IMR-90 (cell line): ENCODE results near the gene ATP2B2. TPM values are rescaled to one million over a fixed set of nuclear protein-coding genes. Genes with fewer than 3 reads are reported as not detected.

Source experiments
- ATAC-seq: fragments of 200-7000 bp; cut with Tn5 transposase; 2 replicates; pipeline ENCODE4 v1.9.1; 2020; ENCODE audit warnings: low read depth, mild to moderate bottlenecking, moderate library complexity
- BruUV-seq: library from RNA; stranded (reverse); fragments of 400-500 nt; replicated peaks from 2 replicates; lab custom pipeline; 2021; lab: Mats Ljungman, UMichigan
- CTCF ChIA-PET: fragments of 300-600 bp; formaldehyde crosslinking; extraction: SDS; loops from one replicate; lab custom pipeline; 2021; ENCODE audit warnings: antibody characterized with exemption; lab: Yijun Ruan, JAX
- POLR2A ChIA-PET: fragments of 300-600 bp; sonication (Branson Sonifier 250); formaldehyde crosslinking; loops from one replicate; lab custom pipeline; 2022; ENCODE audit warnings: antibody characterized with exemption; ENCODE audit not compliant: unreplicated experiment; lab: Charles Lee
- DNase-seq: peaks from one replicate; pipeline ENCODE4 v3.0.0; 2013
- H2AFZ ChIP-seq: replicated peaks from 2 replicates; pipeline ENCODE3; 2013; ENCODE audit warnings: low read length, mild to moderate bottlenecking; ENCODE audit not compliant: poor library complexity
- H2AK5ac ChIP-seq: 2 replicates; pipeline ENCODE4 v1.6.1; 2013; ENCODE audit warnings: low read depth, low read length, inconsistent platforms
- H2AK9ac ChIP-seq: replicated peaks from 2 replicates; pipeline ENCODE3; 2013; ENCODE audit warnings: mild to moderate bottlenecking, low read depth, low read length, moderate library complexity; ENCODE audit not compliant: poor library complexity
- H2BK120ac ChIP-seq: 2 replicates; pipeline ENCODE4 v1.6.1; 2013; ENCODE audit warnings: low read depth, low read length, inconsistent platforms
- H2BK15ac ChIP-seq: 3 replicates; pipeline ENCODE4 v1.6.1; 2013; ENCODE audit warnings: low read depth, low read length, inconsistent platforms
- H2BK20ac ChIP-seq: 2 replicates; pipeline ENCODE4 v1.6.1; 2013; ENCODE audit warnings: low read depth, mild to moderate bottlenecking, inconsistent platforms, low read length, moderate library complexity
- H2BK5ac ChIP-seq: 2 replicates; pipeline ENCODE4 v1.6.1; 2013; ENCODE audit warnings: mild to moderate bottlenecking, low read depth, low read length, inconsistent platforms; ENCODE audit not compliant: poor library complexity, severe bottlenecking
- H3K14ac ChIP-seq: replicated peaks from 2 replicates; pipeline ENCODE4 v1.6.1; 2013; ENCODE audit warnings: low read depth, low read length, inconsistent platforms
- H3K18ac ChIP-seq: 2 replicates; pipeline ENCODE4 v1.6.1; 2013; ENCODE audit warnings: low read depth, low read length, control low read depth
- H3K23ac ChIP-seq: 2 replicates; pipeline ENCODE4 v1.6.1; 2013; ENCODE audit warnings: low read depth, low read length, inconsistent platforms
- H3K27ac ChIP-seq: 2 replicates; pipeline ENCODE4 v1.5.1; 2013; ENCODE audit warnings: mild to moderate bottlenecking, control low read depth, low read length; ENCODE audit not compliant: insufficient read depth
- H3K27me3 ChIP-seq: 2 replicates; pipeline ENCODE4 v1.6.1; 2013; ENCODE audit warnings: low read length; ENCODE audit not compliant: control insufficient read depth, insufficient read depth
- H3K36me3 ChIP-seq: 2 replicates; pipeline ENCODE4 v1.6.1; 2013; ENCODE audit warnings: low read length, mixed read lengths; ENCODE audit not compliant: control insufficient read depth, insufficient read depth
- H3K4ac ChIP-seq: 2 replicates; pipeline ENCODE4 v1.6.1; 2013; ENCODE audit warnings: low read depth, low read length, inconsistent platforms
- H3K4me1 ChIP-seq: 2 replicates; pipeline ENCODE4 v1.6.1; 2013; ENCODE audit warnings: low read length, mixed read lengths; ENCODE audit not compliant: control insufficient read depth, insufficient read depth
- H3K4me2 ChIP-seq: 2 replicates; pipeline ENCODE4 v1.6.1; 2013; ENCODE audit warnings: low read depth, mild to moderate bottlenecking, control low read depth, low read length, moderate library complexity
- H3K4me3 ChIP-seq: 2 replicates; pipeline ENCODE4 v1.5.1; 2013; ENCODE audit warnings: low read depth, mild to moderate bottlenecking, control low read depth, low read length, moderate library complexity; ENCODE audit not compliant: insufficient read depth
- H3K56ac ChIP-seq: 2 replicates; pipeline ENCODE4 v1.6.1; 2013; ENCODE audit warnings: low read length, inconsistent platforms; ENCODE audit not compliant: insufficient read depth; ENCODE audit errors: extremely low read depth
- H3K79me1 ChIP-seq, 2 experiments: 2 replicates each; pipeline ENCODE4 v1.6.1; 2013; ENCODE audit warnings: low read length in 2 of 2, inconsistent platforms in 1 of 2, low read depth in 1 of 2
- H3K9ac ChIP-seq: 2 replicates; pipeline ENCODE4 v1.6.1; 2013; ENCODE audit warnings: low read depth, low read length, control low read depth
- H3K9me1 ChIP-seq: 2 replicates; pipeline ENCODE4 v1.6.1; 2013; ENCODE audit warnings: low read length, inconsistent platforms; ENCODE audit not compliant: insufficient read depth
- H3K9me3 ChIP-seq: 2 replicates; pipeline ENCODE4 v1.6.1; 2013; ENCODE audit warnings: low read length; ENCODE audit not compliant: control insufficient read depth, insufficient read depth
- H4K20me1 ChIP-seq: 2 replicates; pipeline ENCODE4 v1.6.1; 2013; ENCODE audit warnings: low read length, inconsistent platforms; ENCODE audit not compliant: insufficient read depth
- H4K5ac ChIP-seq: 2 replicates; pipeline ENCODE4 v1.6.1; 2013; ENCODE audit warnings: mild to moderate bottlenecking, low read depth, low read length, control low read depth
- H4K8ac ChIP-seq, 2 experiments: 2 replicates each; pipeline ENCODE4 v1.6.1; 2013; ENCODE audit warnings: low read depth in 2 of 2, low read length in 2 of 2, control low read depth in 1 of 2, inconsistent platforms in 1 of 2
- H4K91ac ChIP-seq: 2 replicates; pipeline ENCODE4 v1.6.1; 2013; ENCODE audit warnings: low read depth, low read length, inconsistent platforms; ENCODE audit not compliant: insufficient read depth
- CEBPB ChIP-seq: IDR thresholded peaks from 2 replicates; pipeline ENCODE4 v1.6.1; 2012; ENCODE audit warnings: low read depth, low read length, improper control_type of control experiment
- CHD1 ChIP-seq: IDR thresholded peaks from 2 replicates; pipeline ENCODE4 v1.6.1; 2012; ENCODE audit warnings: low read depth, low read length, improper control_type of control experiment
- MAFK ChIP-seq: IDR thresholded peaks from 2 replicates; pipeline ENCODE4 v1.6.1; 2012; ENCODE audit warnings: low read depth, low read length, improper control_type of control experiment
- MAZ ChIP-seq: IDR thresholded peaks from 2 replicates; pipeline ENCODE4 v1.6.1; 2012; ENCODE audit warnings: low read depth, mild to moderate bottlenecking, low read length, improper control_type of control experiment, moderate library complexity, borderline replicate concordance
- NFE2L2 ChIP-seq: fragments of 150-350 bp; IDR thresholded peaks from 2 replicates; pipeline ENCODE4 v1.6.1; 2016; ENCODE audit warnings: low read depth, mild to moderate bottlenecking, low read length
- POLR2A ChIP-seq: IDR thresholded peaks from 2 replicates; pipeline ENCODE4 v1.6.1; 2012; ENCODE audit warnings: mild to moderate bottlenecking, low read depth, low read length
- RCOR1 ChIP-seq: IDR thresholded peaks from 2 replicates; pipeline ENCODE4 v1.6.1; 2012; ENCODE audit warnings: mild to moderate bottlenecking, low read length, improper control_type of control experiment; ENCODE audit not compliant: insufficient replicate concordance
- RFX5 ChIP-seq: IDR thresholded peaks from 2 replicates; pipeline ENCODE4 v1.8.0; 2012; ENCODE audit warnings: low read depth, mild to moderate bottlenecking, low read length, moderate library complexity
- SMC3 ChIP-seq: fragments of 150-350 bp; IDR thresholded peaks from 2 replicates; pipeline ENCODE4 v1.6.1; 2016; ENCODE audit warnings: low read depth, mild to moderate bottlenecking, antibody characterized with exemption, low read length, moderate library complexity
- WGBS, 2 experiments: methylation state at CpG; one replicate each; pipeline versions ENCODE4 v1.1.5 to v1.1.7; 2013; ENCODE audit warnings: missing lambda C conversion rate in 2 of 2; ENCODE audit not compliant: insufficient read length in 1 of 2; ENCODE audit errors: extremely low coverage in 2 of 2; 5-methylcytosine and 5-hydroxymethylcytosine counted together
- dilution Hi-C: fragments of 300-500 bp; cut with HindIII; formaldehyde crosslinking; loops from one replicate; pipeline ENCODE4 v1.14.3; 2018; ENCODE audit warnings: low sequenced_read_pairs; ENCODE audit not compliant: unreplicated experiment
- in situ Hi-C: fragments of 300-500 bp; cut with MboI; formaldehyde crosslinking; loops from 3 replicates; pipeline ENCODE4 v1.14.3; 2019; ENCODE audit warnings: low sequenced_read_pairs, inconsistent platforms, mixed read lengths
- intact Hi-C: fragments of 100-400 bp; cut with micrococcal nuclease; formaldehyde crosslinking; loops from 2 replicates; pipeline ENCODE4 v1.10.0; 2022
- polyA plus RNA-seq, 3 experiments: library from polyadenylated mRNA; depleted of rRNA; stranded (reverse); fragments of >200 nt; gene quantifications; 2 replicates each; pipeline ENCODE4 v1.2.3, GENCODE V29; 2012; ENCODE audit warnings: low replicate concordance in 1 of 3
- total RNA-seq: library from RNA; depleted of rRNA; stranded (reverse); fragments of >200 nt; gene quantifications from 2 replicates; pipeline ENCODE4 v1.2.3, GENCODE V29; 2012
- TF ChIP-seq, protein P1 (sequence below): fragments of 150-350 bp; IDR thresholded peaks from 2 replicates; pipeline ENCODE4 v1.6.1; 2017; ENCODE audit warnings: mild to moderate bottlenecking, antibody characterized with exemption, low read length, low read depth
- TF ChIP-seq, protein P2 (sequence below): conservative IDR thresholded peaks from 2 replicates; pipeline ENCODE4 v1.5.1; 2012; ENCODE audit warnings: mild to moderate bottlenecking, low read depth, low read length, improper control_type of control experiment

The ATP2B2 gene
- total and polyA plus RNA-seq, 2 of the 4 experiments (the other 2 are of a cell fraction) = under 0.01 to 0.02 TPM

DNA sequence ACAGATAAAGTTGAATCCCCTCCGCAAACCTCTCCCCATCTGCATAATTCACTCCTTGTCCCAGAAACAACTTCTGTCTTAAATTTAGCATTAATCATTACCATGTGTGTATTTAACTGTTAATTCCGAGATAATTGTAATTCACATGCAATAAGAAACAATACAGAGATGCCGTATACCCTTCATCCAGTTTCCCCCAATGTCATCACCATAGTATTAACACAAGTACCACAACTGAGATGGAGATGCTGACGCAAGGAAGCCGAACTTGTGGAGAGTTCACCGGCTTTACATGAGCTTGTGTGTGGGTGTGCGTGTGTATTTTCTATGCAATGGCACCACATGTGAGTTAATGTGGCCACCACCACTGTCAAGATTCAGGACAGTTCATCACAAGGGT is 144.9 kb downstream of the ATP2B2 start:
- intact Hi-C loops = no loop called here
- CTCF ChIA-PET = no interaction called here

More for the DNA sequence above, 144.9 kb downstream of the ATP2B2 start:
- no peak overlapping the region for H2BK120ac ChIP-seq
- DNase-seq (no peak), ATAC-seq (no peak)
- no peak overlapping the region for H3K14ac ChIP-seq
- no peaks in the 10 kb centered on the region for H3K36me3 ChIP-seq
- no peaks in the 10 kb centered on the region for H3K27me3 ChIP-seq
- BruUV-seq = no TSS peak
- POLR2A ChIA-PET = no interaction called here
- H2BK20ac ChIP-seq = no peak overlapping the region
- H3K4me3 ChIP-seq = no peak overlapping the region
- H3K4me2 ChIP-seq = no peak overlapping the region
- H2BK15ac ChIP-seq = no peak overlapping the region
- no peak overlapping the region for H2AFZ ChIP-seq
- no peak for TF ChIP-seq RCOR1
- TF ChIP-seq MAZ = no peak
- TF ChIP-seq, protein P1, sequence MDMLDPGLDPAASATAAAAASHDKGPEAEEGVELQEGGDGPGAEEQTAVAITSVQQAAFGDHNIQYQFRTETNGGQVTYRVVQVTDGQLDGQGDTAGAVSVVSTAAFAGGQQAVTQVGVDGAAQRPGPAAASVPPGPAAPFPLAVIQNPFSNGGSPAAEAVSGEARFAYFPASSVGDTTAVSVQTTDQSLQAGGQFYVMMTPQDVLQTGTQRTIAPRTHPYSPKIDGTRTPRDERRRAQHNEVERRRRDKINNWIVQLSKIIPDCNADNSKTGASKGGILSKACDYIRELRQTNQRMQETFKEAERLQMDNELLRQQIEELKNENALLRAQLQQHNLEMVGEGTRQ = no peak
- TF ChIP-seq POLR2A = no peak
- no peak for TF ChIP-seq RFX5
- no peak for TF ChIP-seq MAFK
- no peak for TF ChIP-seq CHD1
- no peak for TF ChIP-seq CEBPB
- TF ChIP-seq NFE2L2 = no peak
- TF ChIP-seq, protein P2, sequence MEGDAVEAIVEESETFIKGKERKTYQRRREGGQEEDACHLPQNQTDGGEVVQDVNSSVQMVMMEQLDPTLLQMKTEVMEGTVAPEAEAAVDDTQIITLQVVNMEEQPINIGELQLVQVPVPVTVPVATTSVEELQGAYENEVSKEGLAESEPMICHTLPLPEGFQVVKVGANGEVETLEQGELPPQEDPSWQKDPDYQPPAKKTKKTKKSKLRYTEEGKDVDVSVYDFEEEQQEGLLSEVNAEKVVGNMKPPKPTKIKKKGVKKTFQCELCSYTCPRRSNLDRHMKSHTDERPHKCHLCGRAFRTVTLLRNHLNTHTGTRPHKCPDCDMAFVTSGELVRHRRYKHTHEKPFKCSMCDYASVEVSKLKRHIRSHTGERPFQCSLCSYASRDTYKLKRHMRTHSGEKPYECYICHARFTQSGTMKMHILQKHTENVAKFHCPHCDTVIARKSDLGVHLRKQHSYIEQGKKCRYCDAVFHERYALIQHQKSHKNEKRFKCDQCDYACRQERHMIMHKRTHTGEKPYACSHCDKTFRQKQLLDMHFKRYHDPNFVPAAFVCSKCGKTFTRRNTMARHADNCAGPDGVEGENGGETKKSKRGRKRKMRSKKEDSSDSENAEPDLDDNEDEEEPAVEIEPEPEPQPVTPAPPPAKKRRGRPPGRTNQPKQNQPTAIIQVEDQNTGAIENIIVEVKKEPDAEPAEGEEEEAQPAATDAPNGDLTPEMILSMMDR = no peak
- no peak for TF ChIP-seq SMC3
- H3K9me3 ChIP-seq = peaks cover 4% of the 10 kb centered on the region
- no peak overlapping the region for H2BK5ac ChIP-seq
- H3K79me1 ChIP-seq = no peaks in the 10 kb centered on the region
- H2AK5ac ChIP-seq = no peak overlapping the region; the same call in 1 of the 2 replicates
- no peaks in the 10 kb centered on the region for H4K20me1 ChIP-seq
- no CpG with 5 or more reads among the region's 7 CpGs for WGBS, 2 experiments
- in situ Hi-C loops = no loop called here
- no peak overlapping the region; the same call in 1 of the 2 replicates for H3K4ac ChIP-seq
- H3K23ac ChIP-seq = no peak overlapping the region
- no peak overlapping the region for H2AK9ac ChIP-seq
- no peak overlapping the region for H3K27ac ChIP-seq
- no peak overlapping the region for H4K5ac ChIP-seq
- dilution Hi-C loops = no loop called here
- no peak overlapping the region for H3K9ac ChIP-seq
- H3K4me1 ChIP-seq = peaks cover 13% of the 10 kb centered on the region
- H4K8ac ChIP-seq = no peak overlapping the region
- H3K18ac ChIP-seq = no peak overlapping the region
- H3K56ac ChIP-seq = no peak overlapping the region
- H4K91ac ChIP-seq = peak overlapping the region; percentile 12; the same call in 1 of the 2 replicates
- H3K9me1 ChIP-seq = peaks cover 31% of the 10 kb centered on the region
